Measurements from ENCODE around the gene CHCHD3. TPM values are rescaled to one million over a fixed set of nuclear protein-coding genes. Genes with fewer than 3 reads are reported as not detected.

Gene CHCHD3
- total RNA-seq, 1 experiment from 2014 or later, result 114 TPM

DNA sequence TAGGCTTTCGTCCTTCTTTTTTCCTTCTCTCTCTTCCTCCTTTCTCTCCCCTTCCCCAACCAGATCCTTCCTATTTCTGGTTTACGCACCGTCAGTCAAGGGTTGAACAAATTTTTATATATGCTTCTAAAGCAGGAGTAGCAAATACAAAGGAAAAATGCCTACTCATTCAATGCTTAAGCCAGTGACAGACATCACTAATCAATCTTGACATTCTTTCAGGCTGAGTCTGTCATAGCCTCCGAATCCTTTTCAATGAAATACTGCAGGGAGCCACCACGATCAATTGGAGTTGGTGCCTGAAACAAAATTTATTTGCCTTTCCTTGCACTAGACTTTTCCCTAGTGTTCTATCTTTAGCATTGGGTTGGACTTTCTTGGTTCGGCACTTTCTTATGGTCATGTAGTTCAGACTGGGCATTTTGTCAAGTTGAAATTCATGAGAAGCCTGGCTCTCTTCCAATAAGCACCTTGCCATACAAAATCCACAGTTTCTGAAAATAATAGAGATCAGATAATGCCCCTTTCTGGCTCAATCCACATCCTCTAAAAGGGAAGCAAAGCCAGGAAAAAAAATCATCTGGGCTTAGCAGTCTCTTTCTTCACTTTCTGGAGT lies 266.1 kb downstream of the CHCHD3 start (continued):
- TF ChIP-seq RELA (CRISPR knock-in tag; IDR thresholded peaks at IDR 0.05; ENCODE audit: borderline replicate concordance) (no peak), NFYB (CRISPR knock-in tag; conservative IDR thresholded peaks at IDR 0.05; ENCODE audit: low read depth) (no peak), ESRRA (CRISPR knock-in tag; IDR thresholded peaks at IDR 0.05; ENCODE audit: borderline replicate concordance) (no peak)

DNA sequence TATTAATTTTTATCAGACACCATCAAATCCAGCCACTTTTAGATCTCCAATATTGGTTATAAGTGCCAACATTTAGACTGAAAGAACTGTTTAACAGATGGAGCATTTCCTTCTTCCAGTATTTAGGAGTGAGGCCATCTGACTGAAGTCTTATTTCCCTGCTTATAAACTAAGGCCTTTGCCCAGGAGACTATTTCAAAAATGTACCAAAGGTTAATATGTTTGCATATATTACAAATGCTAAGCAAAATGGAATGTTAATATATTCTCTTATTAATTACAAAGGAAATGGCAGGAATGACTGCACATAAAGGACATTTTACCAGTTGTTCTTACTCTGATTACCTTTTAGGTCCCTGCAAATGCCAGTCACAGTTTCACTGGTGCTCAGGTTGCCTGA lies 266.8 kb downstream of the CHCHD3 start:
- CTCF ChIA-PET, result no interaction called here
- H3K36me3 Mint-ChIP-seq, result peaks cover 8% of the 10 kb centered on the region; the same call in 1 of the 2 replicates
- POLR2A ChIA-PET, result no interaction called here
- DNase-seq (ENCODE audit: low spot score) (no peak), ATAC-seq (no peak)
- no peak overlapping the region for H3K4me3 Mint-ChIP-seq
- no peaks in the 10 kb centered on the region for H3K27me3 Mint-ChIP-seq (ENCODE audit: low read depth)
- H3K27ac Mint-ChIP-seq, result no peak overlapping the region
- TF ChIP-seq SP1 (CRISPR knock-in tag; conservative IDR thresholded peaks at IDR 0.05) (no peak), TCF7 (CRISPR knock-in tag; IDR thresholded peaks at IDR 0.05; ENCODE audit: low read depth) (no peak), KAT7 (CRISPR knock-in tag; IDR thresholded peaks at IDR 0.05; ENCODE audit: borderline replicate concordance) (no peak), FOXP1 (CRISPR knock-in tag; IDR thresholded peaks at IDR 0.05; ENCODE audit: borderline replicate concordance) (no peak)
- TF ChIP-seq, protein P1, sequence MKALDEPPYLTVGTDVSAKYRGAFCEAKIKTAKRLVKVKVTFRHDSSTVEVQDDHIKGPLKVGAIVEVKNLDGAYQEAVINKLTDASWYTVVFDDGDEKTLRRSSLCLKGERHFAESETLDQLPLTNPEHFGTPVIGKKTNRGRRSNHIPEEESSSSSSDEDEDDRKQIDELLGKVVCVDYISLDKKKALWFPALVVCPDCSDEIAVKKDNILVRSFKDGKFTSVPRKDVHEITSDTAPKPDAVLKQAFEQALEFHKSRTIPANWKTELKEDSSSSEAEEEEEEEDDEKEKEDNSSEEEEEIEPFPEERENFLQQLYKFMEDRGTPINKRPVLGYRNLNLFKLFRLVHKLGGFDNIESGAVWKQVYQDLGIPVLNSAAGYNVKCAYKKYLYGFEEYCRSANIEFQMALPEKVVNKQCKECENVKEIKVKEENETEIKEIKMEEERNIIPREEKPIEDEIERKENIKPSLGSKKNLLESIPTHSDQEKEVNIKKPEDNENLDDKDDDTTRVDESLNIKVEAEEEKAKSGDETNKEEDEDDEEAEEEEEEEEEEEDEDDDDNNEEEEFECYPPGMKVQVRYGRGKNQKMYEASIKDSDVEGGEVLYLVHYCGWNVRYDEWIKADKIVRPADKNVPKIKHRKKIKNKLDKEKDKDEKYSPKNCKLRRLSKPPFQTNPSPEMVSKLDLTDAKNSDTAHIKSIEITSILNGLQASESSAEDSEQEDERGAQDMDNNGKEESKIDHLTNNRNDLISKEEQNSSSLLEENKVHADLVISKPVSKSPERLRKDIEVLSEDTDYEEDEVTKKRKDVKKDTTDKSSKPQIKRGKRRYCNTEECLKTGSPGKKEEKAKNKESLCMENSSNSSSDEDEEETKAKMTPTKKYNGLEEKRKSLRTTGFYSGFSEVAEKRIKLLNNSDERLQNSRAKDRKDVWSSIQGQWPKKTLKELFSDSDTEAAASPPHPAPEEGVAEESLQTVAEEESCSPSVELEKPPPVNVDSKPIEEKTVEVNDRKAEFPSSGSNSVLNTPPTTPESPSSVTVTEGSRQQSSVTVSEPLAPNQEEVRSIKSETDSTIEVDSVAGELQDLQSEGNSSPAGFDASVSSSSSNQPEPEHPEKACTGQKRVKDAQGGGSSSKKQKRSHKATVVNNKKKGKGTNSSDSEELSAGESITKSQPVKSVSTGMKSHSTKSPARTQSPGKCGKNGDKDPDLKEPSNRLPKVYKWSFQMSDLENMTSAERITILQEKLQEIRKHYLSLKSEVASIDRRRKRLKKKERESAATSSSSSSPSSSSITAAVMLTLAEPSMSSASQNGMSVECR (CRISPR knock-in tag; IDR thresholded peaks at IDR 0.05; ENCODE audit: borderline replicate concordance), result no peak
- peaks cover 19% of the 10 kb centered on the region for H3K4me1 Mint-ChIP-seq
- H3K9me3 Mint-ChIP-seq, result peaks cover 12% of the 10 kb centered on the region

DNA sequence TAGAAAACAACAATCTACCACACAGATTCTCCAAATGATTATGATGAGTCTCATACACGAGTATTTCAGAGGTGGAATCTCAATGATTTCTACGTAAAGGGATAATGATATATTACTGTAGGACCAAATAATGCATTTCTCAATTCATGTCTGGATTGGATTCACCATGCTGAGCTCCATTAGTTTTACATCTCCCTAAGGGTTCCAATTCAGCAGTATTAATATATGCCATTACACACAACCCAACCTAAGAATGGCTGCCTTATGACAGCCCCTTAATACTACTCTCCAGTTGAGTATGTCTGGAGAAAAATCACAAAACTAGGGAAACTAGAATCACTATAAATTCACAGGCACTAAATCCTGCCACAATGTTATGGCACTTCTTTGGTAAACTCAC lies 271.3 kb downstream of the CHCHD3 start:
- Mint-ChIP-seq H3K4me3 (no peak overlapping the region), H3K36me3 (peaks cover 8% of the 10 kb centered on the region; the same call in 1 of the 2 replicates), H3K27ac (no peak overlapping the region), H3K9me3 (peaks cover 12% of the 10 kb centered on the region), H3K4me1 (peaks cover 10% of the 10 kb centered on the region), H3K27me3 (ENCODE audit: low read depth) (no peaks in the 10 kb centered on the region)
- TF ChIP-seq CREB1 (CRISPR knock-in tag; IDR thresholded peaks at IDR 0.05), result no peak
- TF ChIP-seq GABPB1 (CRISPR knock-in tag; IDR thresholded peaks at IDR 0.05), result no peak
- TF ChIP-seq ATF1 (CRISPR knock-in tag; IDR thresholded peaks at IDR 0.05), result no peak
- TF ChIP-seq EMX1 (CRISPR knock-in tag; IDR thresholded peaks at IDR 0.05), result no peak
- TF ChIP-seq, protein P2, sequence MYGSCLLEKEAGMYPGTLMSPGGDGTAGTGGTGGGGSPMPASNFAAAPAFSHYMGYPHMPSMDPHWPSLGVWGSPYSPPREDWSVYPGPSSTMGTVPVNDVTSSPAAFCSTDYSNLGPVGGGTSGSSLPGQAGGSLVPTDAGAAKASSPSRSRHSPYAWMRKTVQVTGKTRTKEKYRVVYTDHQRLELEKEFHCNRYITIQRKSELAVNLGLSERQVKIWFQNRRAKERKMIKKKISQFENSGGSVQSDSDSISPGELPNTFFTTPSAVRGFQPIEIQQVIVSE (CRISPR knock-in tag; IDR thresholded peaks at IDR 0.05; ENCODE audit: borderline replicate concordance), result no peak
- ATAC-seq (no peak), DNase-seq (ENCODE audit: low spot score) (no peak)
- ChIA-PET POLR2A (no interaction called here), CTCF (no interaction called here)

DNA sequence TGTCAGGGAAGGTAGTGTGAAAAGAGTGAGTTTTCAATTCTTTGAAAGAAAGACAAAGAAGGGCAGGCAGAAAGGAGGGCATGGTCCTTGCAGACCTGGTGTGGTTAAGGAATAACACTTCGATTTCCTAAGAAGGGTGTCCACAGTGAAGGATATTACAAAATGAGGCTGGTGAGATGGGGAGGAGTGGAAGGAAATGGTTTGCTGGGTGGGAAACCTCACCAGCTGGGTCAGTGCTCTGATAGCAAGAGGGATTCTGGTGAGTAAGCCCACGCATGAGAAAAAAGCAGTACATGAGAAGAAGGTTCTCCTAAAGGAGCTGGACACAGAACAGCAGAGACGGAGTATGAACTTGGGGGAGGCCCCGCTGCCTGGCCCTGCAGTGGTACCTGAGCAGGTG lies 275.1 kb downstream of the CHCHD3 start:
- peaks cover 2% of the 10 kb centered on the region; the same call in 1 of the 2 replicates for H3K4me1 Mint-ChIP-seq
- ChIA-PET POLR2A (no interaction called here), CTCF (no interaction called here)
- H3K27me3 Mint-ChIP-seq (ENCODE audit: low read depth), result no peaks in the 10 kb centered on the region
- ATAC-seq, result no peak
- H3K4me3 Mint-ChIP-seq, result no peak overlapping the region
- no peak overlapping the region for H3K27ac Mint-ChIP-seq
- H3K36me3 Mint-ChIP-seq, result no peaks in the 10 kb centered on the region
- 0 out of 2 replicates have a peak, but pooled peaks cover 4% of the 10 kb centered on the region for H3K9me3 Mint-ChIP-seq
- no peak for DNase-seq (ENCODE audit: low spot score)
- TF ChIP-seq, protein P3, sequence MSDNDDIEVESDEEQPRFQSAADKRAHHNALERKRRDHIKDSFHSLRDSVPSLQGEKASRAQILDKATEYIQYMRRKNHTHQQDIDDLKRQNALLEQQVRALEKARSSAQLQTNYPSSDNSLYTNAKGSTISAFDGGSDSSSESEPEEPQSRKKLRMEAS (CRISPR knock-in tag; IDR thresholded peaks at IDR 0.05), result no peak
- TF ChIP-seq, protein P4, sequence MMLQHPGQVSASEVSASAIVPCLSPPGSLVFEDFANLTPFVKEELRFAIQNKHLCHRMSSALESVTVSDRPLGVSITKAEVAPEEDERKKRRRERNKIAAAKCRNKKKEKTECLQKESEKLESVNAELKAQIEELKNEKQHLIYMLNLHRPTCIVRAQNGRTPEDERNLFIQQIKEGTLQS (CRISPR knock-in tag; conservative IDR thresholded peaks at IDR 0.05), result no peak
- TF ChIP-seq JUN (CRISPR knock-in tag; IDR thresholded peaks at IDR 0.05) (no peak), FOXP1 (CRISPR knock-in tag; IDR thresholded peaks at IDR 0.05; ENCODE audit: borderline replicate concordance) (no peak), NR3C1 (CRISPR knock-in tag; conservative IDR thresholded peaks at IDR 0.05; ENCODE audit: low read depth) (no peak), ZNF396 (CRISPR knock-in tag; IDR thresholded peaks at IDR 0.05; ENCODE audit: borderline replicate concordance) (no peak)
- TF ChIP-seq, protein P5, sequence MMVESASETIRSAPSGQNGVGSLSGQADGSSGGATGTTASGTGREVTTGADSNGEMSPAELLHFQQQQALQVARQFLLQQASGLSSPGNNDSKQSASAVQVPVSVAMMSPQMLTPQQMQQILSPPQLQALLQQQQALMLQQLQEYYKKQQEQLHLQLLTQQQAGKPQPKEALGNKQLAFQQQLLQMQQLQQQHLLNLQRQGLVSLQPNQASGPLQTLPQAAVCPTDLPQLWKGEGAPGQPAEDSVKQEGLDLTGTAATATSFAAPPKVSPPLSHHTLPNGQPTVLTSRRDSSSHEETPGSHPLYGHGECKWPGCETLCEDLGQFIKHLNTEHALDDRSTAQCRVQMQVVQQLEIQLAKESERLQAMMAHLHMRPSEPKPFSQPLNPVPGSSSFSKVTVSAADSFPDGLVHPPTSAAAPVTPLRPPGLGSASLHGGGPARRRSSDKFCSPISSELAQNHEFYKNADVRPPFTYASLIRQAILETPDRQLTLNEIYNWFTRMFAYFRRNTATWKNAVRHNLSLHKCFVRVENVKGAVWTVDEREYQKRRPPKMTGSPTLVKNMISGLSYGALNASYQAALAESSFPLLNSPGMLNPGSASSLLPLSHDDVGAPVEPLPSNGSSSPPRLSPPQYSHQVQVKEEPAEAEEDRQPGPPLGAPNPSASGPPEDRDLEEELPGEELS (CRISPR knock-in tag; IDR thresholded peaks at IDR 0.05), result no peak

All from WTC11 (cell line).